ENCODE measurements around the gene VGLL4. TPM values are rescaled to one million over a fixed set of nuclear protein-coding genes. Genes with fewer than 3 reads are reported as not detected.

Gene VGLL4
- total RNA-seq, 1 experiment from 2014 or later, result 43.0 TPM

DNA sequence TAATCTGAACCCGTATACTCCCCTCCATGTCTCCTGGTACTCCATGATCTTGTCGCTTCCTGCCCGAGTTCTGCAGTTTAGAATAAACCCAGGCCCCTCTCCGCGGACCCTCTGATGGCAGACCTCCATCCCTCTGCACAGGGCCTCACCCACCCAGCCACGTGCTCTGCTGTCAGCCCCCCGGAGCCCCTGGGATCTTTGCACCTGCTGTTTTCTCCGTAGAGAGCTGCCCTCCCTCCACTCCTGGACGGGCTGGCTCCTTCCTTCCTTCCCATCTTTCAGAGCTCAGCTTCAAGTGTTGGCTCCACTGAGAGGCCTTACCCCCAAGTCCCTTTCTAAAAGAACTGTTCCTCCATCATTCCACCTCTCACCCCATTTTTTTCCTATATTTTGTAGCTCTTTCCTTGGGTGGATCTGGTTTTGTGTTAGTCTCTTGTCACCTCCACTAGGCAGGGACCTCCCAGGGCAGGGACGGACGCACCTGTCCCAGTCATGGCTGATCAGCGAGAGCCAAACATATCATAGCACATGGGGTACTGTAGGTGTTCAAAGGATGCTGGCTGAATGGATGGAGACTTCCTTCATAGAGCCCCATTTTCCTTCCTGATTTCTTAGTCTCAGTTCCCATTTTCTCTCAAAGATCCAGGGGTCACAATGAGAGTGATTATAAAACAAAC, 106.6 kb downstream of the VGLL4 start (continued):
- TF ChIP-seq, protein P1, sequence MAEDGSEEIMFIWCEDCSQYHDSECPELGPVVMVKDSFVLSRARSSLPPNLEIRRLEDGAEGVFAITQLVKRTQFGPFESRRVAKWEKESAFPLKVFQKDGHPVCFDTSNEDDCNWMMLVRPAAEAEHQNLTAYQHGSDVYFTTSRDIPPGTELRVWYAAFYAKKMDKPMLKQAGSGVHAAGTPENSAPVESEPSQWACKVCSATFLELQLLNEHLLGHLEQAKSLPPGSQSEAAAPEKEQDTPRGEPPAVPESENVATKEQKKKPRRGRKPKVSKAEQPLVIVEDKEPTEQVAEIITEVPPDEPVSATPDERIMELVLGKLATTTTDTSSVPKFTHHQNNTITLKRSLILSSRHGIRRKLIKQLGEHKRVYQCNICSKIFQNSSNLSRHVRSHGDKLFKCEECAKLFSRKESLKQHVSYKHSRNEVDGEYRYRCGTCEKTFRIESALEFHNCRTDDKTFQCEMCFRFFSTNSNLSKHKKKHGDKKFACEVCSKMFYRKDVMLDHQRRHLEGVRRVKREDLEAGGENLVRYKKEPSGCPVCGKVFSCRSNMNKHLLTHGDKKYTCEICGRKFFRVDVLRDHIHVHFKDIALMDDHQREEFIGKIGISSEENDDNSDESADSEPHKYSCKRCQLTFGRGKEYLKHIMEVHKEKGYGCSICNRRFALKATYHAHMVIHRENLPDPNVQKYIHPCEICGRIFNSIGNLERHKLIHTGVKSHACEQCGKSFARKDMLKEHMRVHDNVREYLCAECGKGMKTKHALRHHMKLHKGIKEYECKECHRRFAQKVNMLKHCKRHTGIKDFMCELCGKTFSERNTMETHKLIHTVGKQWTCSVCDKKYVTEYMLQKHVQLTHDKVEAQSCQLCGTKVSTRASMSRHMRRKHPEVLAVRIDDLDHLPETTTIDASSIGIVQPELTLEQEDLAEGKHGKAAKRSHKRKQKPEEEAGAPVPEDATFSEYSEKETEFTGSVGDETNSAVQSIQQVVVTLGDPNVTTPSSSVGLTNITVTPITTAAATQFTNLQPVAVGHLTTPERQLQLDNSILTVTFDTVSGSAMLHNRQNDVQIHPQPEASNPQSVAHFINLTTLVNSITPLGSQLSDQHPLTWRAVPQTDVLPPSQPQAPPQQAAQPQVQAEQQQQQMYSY (CRISPR knock-in tag; IDR thresholded peaks at IDR 0.05), result no peak
- TF ChIP-seq, protein P2, sequence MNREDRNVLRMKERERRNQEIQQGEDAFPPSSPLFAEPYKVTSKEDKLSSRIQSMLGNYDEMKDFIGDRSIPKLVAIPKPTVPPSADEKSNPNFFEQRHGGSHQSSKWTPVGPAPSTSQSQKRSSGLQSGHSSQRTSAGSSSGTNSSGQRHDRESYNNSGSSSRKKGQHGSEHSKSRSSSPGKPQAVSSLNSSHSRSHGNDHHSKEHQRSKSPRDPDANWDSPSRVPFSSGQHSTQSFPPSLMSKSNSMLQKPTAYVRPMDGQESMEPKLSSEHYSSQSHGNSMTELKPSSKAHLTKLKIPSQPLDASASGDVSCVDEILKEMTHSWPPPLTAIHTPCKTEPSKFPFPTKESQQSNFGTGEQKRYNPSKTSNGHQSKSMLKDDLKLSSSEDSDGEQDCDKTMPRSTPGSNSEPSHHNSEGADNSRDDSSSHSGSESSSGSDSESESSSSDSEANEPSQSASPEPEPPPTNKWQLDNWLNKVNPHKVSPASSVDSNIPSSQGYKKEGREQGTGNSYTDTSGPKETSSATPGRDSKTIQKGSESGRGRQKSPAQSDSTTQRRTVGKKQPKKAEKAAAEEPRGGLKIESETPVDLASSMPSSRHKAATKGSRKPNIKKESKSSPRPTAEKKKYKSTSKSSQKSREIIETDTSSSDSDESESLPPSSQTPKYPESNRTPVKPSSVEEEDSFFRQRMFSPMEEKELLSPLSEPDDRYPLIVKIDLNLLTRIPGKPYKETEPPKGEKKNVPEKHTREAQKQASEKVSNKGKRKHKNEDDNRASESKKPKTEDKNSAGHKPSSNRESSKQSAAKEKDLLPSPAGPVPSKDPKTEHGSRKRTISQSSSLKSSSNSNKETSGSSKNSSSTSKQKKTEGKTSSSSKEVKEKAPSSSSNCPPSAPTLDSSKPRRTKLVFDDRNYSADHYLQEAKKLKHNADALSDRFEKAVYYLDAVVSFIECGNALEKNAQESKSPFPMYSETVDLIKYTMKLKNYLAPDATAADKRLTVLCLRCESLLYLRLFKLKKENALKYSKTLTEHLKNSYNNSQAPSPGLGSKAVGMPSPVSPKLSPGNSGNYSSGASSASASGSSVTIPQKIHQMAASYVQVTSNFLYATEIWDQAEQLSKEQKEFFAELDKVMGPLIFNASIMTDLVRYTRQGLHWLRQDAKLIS (CRISPR knock-in tag; IDR thresholded peaks at IDR 0.05; ENCODE audit: borderline replicate concordance), result no peak
- TF ChIP-seq TCF7 (CRISPR knock-in tag; IDR thresholded peaks at IDR 0.05; ENCODE audit: low read depth), result no peak

DNA sequence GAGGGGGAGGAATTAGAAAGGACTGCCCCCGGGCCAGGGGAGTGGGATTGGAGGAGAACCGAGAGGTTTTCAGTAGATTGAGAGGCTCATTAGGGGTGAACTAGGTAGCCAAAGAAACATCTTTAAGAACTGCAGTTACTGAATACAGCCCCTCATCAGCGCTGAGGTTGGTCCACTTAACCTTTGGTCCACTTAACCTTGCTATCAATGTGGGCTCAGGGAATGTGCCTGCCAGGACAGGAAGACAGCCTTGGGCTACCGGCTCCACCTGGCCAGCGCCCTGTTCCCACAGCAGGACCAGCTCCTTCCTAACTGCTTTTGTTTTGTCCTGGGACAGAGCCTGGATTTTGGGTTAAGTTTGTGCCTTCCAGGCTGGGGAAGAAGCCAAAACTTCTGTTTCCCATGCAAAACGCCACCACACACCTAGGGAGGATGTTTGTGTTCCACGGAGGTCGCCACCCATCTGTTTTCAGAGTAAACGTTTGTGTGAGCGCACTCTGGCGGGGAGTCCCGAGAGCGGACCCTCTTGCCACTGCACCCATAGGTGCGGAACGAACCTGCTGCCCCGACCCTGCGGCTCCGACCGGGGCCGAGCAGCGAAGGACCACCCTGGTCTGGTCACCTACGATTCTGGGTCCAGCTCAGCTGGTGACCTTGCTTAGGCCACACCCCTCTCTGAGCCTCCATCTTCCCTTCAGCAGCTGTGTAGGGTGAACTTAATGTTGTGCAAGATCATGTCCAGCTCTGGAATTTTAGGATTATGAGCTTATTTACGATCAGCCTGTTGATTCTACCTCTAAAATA, 107.4 kb downstream of the VGLL4 start:
- Mint-ChIP-seq H3K27me3 (ENCODE audit: low read depth) (no peaks in the 10 kb centered on the region), H3K4me1 (no peaks in the 10 kb centered on the region), H3K4me3 (no peak overlapping the region), H3K9me3 (0 out of 2 replicates have a peak, but pooled peaks cover 2% of the 10 kb centered on the region), H3K36me3 (no peaks in the 10 kb centered on the region), H3K27ac (no peak overlapping the region)
- DNase-seq (ENCODE audit: low spot score) (no peak), ATAC-seq (no peak)
- ChIA-PET POLR2A (interaction anchor here (1.1 kb wide), 1 partner anchor 9 kb away, joined by 3 read pairs; no protein-coding TSS in a partner anchor), CTCF (interaction anchor here (0.5 to 0.7 kb wide), 2 partner anchors 28 to 42 kb away, joined by 3 read pairs; no protein-coding TSS in a partner anchor)
- TF ChIP-seq PRRX2 (CRISPR knock-in tag; IDR thresholded peaks at IDR 0.05), result no peak
- no peak for TF ChIP-seq MYBL2 (CRISPR knock-in tag; IDR thresholded peaks at IDR 0.05)
- TF ChIP-seq HMGA2 (CRISPR knock-in tag; IDR thresholded peaks at IDR 0.05), result no peak
- TF ChIP-seq ZNF138 (CRISPR knock-in tag; conservative IDR thresholded peaks at IDR 0.05), result no peak
- TF ChIP-seq, protein P3, sequence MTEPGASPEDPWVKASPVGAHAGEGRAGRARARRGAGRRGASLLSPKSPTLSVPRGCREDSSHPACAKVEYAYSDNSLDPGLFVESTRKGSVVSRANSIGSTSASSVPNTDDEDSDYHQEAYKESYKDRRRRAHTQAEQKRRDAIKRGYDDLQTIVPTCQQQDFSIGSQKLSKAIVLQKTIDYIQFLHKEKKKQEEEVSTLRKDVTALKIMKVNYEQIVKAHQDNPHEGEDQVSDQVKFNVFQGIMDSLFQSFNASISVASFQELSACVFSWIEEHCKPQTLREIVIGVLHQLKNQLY (CRISPR knock-in tag; IDR thresholded peaks at IDR 0.05), result no peak
- TF ChIP-seq JUN (CRISPR knock-in tag; IDR thresholded peaks at IDR 0.05), result no peak
- TF ChIP-seq, protein P4, sequence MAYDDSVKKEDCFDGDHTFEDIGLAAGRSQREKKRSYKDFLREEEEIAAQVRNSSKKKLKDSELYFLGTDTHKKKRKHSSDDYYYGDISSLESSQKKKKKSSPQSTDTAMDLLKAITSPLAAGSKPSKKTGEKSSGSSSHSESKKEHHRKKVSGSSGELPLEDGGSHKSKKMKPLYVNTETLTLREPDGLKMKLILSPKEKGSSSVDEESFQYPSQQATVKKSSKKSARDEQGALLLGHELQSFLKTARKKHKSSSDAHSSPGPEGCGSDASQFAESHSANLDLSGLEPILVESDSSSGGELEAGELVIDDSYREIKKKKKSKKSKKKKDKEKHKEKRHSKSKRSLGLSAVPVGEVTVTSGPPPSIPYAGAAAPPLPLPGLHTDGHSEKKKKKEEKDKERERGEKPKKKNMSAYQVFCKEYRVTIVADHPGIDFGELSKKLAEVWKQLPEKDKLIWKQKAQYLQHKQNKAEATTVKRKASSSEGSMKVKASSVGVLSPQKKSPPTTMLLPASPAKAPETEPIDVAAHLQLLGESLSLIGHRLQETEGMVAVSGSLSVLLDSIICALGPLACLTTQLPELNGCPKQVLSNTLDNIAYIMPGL (CRISPR knock-in tag; IDR thresholded peaks at IDR 0.05), result no peak
- TF ChIP-seq, protein P5, sequence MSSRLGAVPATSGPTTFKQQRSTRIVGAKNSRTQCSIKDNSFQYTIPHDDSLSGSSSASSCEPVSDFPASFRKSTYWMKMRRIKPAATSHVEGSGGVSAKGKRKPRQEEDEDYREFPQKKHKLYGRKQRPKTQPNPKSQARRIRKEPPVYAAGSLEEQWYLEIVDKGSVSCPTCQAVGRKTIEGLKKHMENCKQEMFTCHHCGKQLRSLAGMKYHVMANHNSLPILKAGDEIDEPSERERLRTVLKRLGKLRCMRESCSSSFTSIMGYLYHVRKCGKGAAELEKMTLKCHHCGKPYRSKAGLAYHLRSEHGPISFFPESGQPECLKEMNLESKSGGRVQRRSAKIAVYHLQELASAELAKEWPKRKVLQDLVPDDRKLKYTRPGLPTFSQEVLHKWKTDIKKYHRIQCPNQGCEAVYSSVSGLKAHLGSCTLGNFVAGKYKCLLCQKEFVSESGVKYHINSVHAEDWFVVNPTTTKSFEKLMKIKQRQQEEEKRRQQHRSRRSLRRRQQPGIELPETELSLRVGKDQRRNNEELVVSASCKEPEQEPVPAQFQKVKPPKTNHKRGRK (CRISPR knock-in tag; IDR thresholded peaks at IDR 0.05; ENCODE audit: borderline replicate concordance), result no peak
- TF ChIP-seq, protein P6, sequence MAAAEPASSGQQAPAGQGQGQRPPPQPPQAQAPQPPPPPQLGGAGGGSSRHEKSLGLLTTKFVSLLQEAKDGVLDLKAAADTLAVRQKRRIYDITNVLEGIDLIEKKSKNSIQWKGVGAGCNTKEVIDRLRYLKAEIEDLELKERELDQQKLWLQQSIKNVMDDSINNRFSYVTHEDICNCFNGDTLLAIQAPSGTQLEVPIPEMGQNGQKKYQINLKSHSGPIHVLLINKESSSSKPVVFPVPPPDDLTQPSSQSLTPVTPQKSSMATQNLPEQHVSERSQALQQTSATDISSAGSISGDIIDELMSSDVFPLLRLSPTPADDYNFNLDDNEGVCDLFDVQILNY (CRISPR knock-in tag; IDR thresholded peaks at IDR 0.05), result no peak
- no peak for TF ChIP-seq ZNF396 (CRISPR knock-in tag; IDR thresholded peaks at IDR 0.05; ENCODE audit: borderline replicate concordance)
- no peak for TF ChIP-seq NR2C2 (CRISPR knock-in tag; IDR thresholded peaks at IDR 0.05)
- no peak for TF ChIP-seq MXD4 (CRISPR knock-in tag; IDR thresholded peaks at IDR 0.05; ENCODE audit: borderline replicate concordance)
- TF ChIP-seq, protein P7, sequence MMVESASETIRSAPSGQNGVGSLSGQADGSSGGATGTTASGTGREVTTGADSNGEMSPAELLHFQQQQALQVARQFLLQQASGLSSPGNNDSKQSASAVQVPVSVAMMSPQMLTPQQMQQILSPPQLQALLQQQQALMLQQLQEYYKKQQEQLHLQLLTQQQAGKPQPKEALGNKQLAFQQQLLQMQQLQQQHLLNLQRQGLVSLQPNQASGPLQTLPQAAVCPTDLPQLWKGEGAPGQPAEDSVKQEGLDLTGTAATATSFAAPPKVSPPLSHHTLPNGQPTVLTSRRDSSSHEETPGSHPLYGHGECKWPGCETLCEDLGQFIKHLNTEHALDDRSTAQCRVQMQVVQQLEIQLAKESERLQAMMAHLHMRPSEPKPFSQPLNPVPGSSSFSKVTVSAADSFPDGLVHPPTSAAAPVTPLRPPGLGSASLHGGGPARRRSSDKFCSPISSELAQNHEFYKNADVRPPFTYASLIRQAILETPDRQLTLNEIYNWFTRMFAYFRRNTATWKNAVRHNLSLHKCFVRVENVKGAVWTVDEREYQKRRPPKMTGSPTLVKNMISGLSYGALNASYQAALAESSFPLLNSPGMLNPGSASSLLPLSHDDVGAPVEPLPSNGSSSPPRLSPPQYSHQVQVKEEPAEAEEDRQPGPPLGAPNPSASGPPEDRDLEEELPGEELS (CRISPR knock-in tag; IDR thresholded peaks at IDR 0.05), result no peak
- no peak for TF ChIP-seq NR3C1 (CRISPR knock-in tag; conservative IDR thresholded peaks at IDR 0.05; ENCODE audit: low read depth)

All from WTC11 (cell line).